ENCODE results near the gene ST3GAL2. TPM values are rescaled to one million over a fixed set of nuclear protein-coding genes. Genes with fewer than 3 reads are reported as not detected.

The ST3GAL2 gene
- total and polyA plus RNA-seq, 9 of the 15 experiments (the other 6 are each of a cell fraction or from before 2014, with no cell fraction given) = 1.5 to 108 (median 34.3) TPM

- TF ChIP-seq ZKSCAN3 (CRISPR knock-in tag; IDR thresholded peaks at IDR 0.05) (no peak), NR2F6 (CRISPR knock-in tag; IDR thresholded peaks at IDR 0.05) (no peak), RAD51 (IDR thresholded peaks at IDR 0.05; ENCODE audit: borderline replicate concordance, low read depth) (0 out of 2 replicates have a peak, but pooled peaks have one; percentile 1), MAFF (IDR thresholded peaks at IDR 0.05; ENCODE audit: low read length) (no peak), NRF1 (conservative IDR thresholded peaks at IDR 0.05 in 1 of 2, IDR thresholded peaks at IDR 0.05 in 1 of 2) (peak; percentile 79 to 82), HNRNPL (IDR thresholded peaks at IDR 0.05; ENCODE audit: low read depth, low read length) (0 out of 2 replicates have a peak, but pooled peaks have one; percentile 30), ZMIZ1 (IDR thresholded peaks at IDR 0.05; ENCODE audit: low read depth in 2 of 2, low read length in 2 of 2) (no peak), RHOXF2B (CRISPR knock-in tag; conservative IDR thresholded peaks at IDR 0.05) (no peak), TFAP4 (CRISPR knock-in tag; IDR thresholded peaks at IDR 0.05; ENCODE audit: borderline replicate concordance) (peak; percentile 36; the same call in 1 of the 2 replicates), RB1 (IDR thresholded peaks at IDR 0.05; ENCODE audit: low read depth) (peak; percentile 81), SRSF9 (IDR thresholded peaks at IDR 0.05; ENCODE audit: borderline replicate concordance, low read depth, low read length) (no peak), CREB1 (IDR thresholded peaks at IDR 0.05) (peak; percentile 94), CREB1 (CRISPR knock-in tag; IDR thresholded peaks at IDR 0.05) (peak; percentile 82), MXD1 (CRISPR knock-in tag; IDR thresholded peaks at IDR 0.05; ENCODE audit: borderline replicate concordance, poor library complexity, severe bottlenecking) (no peak), ZBTB26 (CRISPR knock-in tag; IDR thresholded peaks at IDR 0.05) (no peak), BCLAF1 (IDR thresholded peaks at IDR 0.05; ENCODE audit: borderline replicate concordance in 1 of 2, control insufficient read depth in 1 of 2, low read depth in 2 of 2, low read length in 1 of 2) (no peak), SLC30A9 (CRISPR knock-in tag; IDR thresholded peaks at IDR 0.05) (no peak), BDP1 (IDR thresholded peaks at IDR 0.05; ENCODE audit: insufficient read depth, insufficient read length) (no peak)
Measured at GRCh38 chr16:70454222-70455034, 15.5 kb upstream of the ST3GAL2 start, which contains the start of gene FCSK (continued).

Data from K562 (cell line).